Esophagus squamous epithelium (tissue), 5 donors: ENCODE data around the gene BOLA1. TPM values are rescaled to one million over a fixed set of nuclear protein-coding genes. Genes with fewer than 3 reads are reported as not detected.

ENCODE experiments used
- DNase-seq: peaks from one replicate; lab custom pipeline; 2025; lab: John Stamatoyannopoulos, UW
- H3K27ac ChIP-seq, 4 donors: fragments of 200-600 bp; sonication (generic); one replicate each; pipeline ENCODE4 v1.5.1; 2016 to 2019; ENCODE audit warnings: mild to moderate bottlenecking in 1 of 4
- H3K27me3 ChIP-seq, 4 donors: fragments of 200-600 bp; sonication (generic); 1 replicate in 3 of 4; 2 replicates in 1 of 4; pipeline versions ENCODE4 v1.5.1 to v1.6.0; 2017 to 2021; ENCODE audit warnings: antibody characterized with exemption in 1 of 4
- H3K36me3 ChIP-seq, 3 donors: fragments of 200-600 bp; sonication (generic); one replicate each; pipeline ENCODE4 v1.5.1; 2016 to 2019
- H3K4me1 ChIP-seq, 3 donors: fragments of 200-600 bp; sonication (generic); one replicate each; pipeline ENCODE4 v1.5.1; 2017 to 2019
- H3K4me3 ChIP-seq, 4 donors: fragments of 200-600 bp; sonication (generic); 1 replicate in 3 of 4; 2 replicates in 1 of 4; pipeline ENCODE4 v1.5.1; 2016 to 2019; ENCODE audit warnings: mild to moderate bottlenecking in 2 of 4, moderate library complexity in 1 of 4
- H3K9me3 ChIP-seq, 3 donors: fragments of 200-600 bp; sonication (generic); one replicate each; pipeline ENCODE4 v1.5.1; 2016 to 2019
- POLR2A ChIP-seq, 4 donors: fragments of 450-650 bp; IDR thresholded peaks; one replicate each; pipeline ENCODE4 v1.6.1; 2017; ENCODE audit warnings: antibody characterized with exemption in 4 of 4, mild to moderate bottlenecking in 4 of 4, moderate library complexity in 3 of 4
- WGBS, 2 donors: methylation state at CpG; one replicate each; pipeline ENCODE4 v1.1.5; 2018; 5-methylcytosine and 5-hydroxymethylcytosine counted together
- intact Hi-C: fragments of 100-400 bp; cut with DNase I; formaldehyde crosslinking; loops from one replicate; pipeline ENCODE4 v1.15.0; 2022
- total RNA-seq, 4 donors: library from RNA; depleted of rRNA; stranded (reverse); fragments of >200 nt; gene quantifications; one replicate each; pipeline ENCODE4 v1.1.0, GENCODE V29; 2016
- TF ChIP-seq, protein P1 (sequence below), 6 experiments: fragments of 450-650 bp in 4 of 6; fragments of 200-600 bp in 2 of 6; sonication (generic) in 2 of 6; IDR thresholded peaks; one replicate each; pipeline ENCODE4 v1.5.1; 2016 to 2019; ENCODE audit warnings: antibody characterized with exemption in 6 of 6, mild to moderate bottlenecking in 4 of 6, moderate library complexity in 4 of 6
- donor health status: DM: yes; HTN: yes; CAD: no.

Gene BOLA1
- total RNA-seq, 4 donors from 2014 or later = 11.0 to 31.7 (median 23.4) TPM

DNA sequence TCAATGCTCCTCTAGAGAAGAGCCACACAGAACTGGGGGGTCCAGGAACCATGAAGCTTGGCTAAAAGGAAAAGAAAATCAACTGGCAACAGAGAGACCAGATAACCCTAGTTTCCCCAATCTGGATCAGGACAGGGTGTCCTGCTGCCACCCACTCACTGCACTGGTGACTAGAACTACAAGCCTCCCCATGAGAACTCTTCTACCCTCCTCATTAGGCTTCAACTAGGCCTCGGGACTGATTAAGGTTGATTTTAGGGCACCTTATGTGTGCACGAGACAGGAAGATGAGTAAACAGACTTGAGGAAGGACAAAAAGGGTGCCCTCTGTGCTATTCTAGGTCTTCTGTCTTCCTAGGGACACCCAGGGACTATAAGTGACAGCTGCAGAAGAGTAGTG lies 30.5 kb downstream of the BOLA1 start:
- Histone ChIP-seq H3K9me3 (no peaks in the 10 kb centered on the region), H3K4me3 (no peak overlapping the region), H3K36me3 (peaks cover 7 to 71% (median 17%) of the 10 kb centered on the region in 3 donors), H3K27ac (no peak overlapping the region), H3K27me3 (no peaks in the 10 kb centered on the region), H3K4me1 (peaks cover 16 to 35% (median 22%) of the 10 kb centered on the region in 3 donors)
- intact Hi-C loops = no loop called here
- TF ChIP-seq, protein P1, sequence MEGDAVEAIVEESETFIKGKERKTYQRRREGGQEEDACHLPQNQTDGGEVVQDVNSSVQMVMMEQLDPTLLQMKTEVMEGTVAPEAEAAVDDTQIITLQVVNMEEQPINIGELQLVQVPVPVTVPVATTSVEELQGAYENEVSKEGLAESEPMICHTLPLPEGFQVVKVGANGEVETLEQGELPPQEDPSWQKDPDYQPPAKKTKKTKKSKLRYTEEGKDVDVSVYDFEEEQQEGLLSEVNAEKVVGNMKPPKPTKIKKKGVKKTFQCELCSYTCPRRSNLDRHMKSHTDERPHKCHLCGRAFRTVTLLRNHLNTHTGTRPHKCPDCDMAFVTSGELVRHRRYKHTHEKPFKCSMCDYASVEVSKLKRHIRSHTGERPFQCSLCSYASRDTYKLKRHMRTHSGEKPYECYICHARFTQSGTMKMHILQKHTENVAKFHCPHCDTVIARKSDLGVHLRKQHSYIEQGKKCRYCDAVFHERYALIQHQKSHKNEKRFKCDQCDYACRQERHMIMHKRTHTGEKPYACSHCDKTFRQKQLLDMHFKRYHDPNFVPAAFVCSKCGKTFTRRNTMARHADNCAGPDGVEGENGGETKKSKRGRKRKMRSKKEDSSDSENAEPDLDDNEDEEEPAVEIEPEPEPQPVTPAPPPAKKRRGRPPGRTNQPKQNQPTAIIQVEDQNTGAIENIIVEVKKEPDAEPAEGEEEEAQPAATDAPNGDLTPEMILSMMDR (IDR thresholded peaks at IDR 0.05) = no peak
- DNase-seq = no peak
- WGBS, 2 donors = 79 to 100% methylated on average over 1 to 2 of the region's 2 CpGs

DNA sequence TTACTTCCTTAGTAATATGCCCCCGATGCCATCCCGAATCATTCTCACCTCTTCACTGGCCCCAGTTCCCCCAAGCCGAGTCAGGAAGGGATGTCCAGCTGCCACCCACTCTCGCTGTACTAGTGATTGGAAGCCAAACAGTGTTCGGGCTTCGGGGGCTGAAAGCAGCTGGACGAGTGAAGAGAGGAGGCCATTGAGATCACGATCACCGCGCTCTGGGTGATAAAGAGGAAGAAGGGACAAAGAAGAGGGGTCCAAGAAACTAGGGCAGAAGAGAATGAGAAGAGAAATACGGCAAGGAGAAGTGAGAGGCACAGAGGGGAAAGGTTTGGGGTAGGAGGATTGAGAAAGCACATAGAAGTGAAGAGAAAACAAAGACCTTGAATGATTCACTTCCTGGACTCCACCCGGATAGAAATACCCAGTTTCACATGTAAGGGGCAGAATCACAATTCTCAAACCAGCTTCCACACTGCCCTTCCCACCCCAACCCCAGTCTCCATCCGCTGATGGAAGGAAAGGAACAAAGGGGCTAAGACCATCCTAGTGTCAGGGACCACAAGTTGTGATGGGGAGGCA lies 31.9 kb downstream of the BOLA1 start:
- H3K4me3 ChIP-seq = no peak overlapping the region
- no peak for DNase-seq
- H3K27me3 ChIP-seq = no peaks in the 10 kb centered on the region
- peaks cover 0 to 56% (median 2%) of the 10 kb centered on the region in 3 donors for H3K36me3 ChIP-seq
- no peak for TF ChIP-seq POLR2A (IDR thresholded peaks at IDR 0.05)
- H3K27ac ChIP-seq = no peak overlapping the region
- peaks cover 14 to 35% (median 26%) of the 10 kb centered on the region in 3 donors for H3K4me1 ChIP-seq
- WGBS, 2 donors = 60 to 81% methylated on average over 7 to 13 of the region's 13 CpGs
- intact Hi-C loops = no loop called here
- no peaks in the 10 kb centered on the region for H3K9me3 ChIP-seq

DNA sequence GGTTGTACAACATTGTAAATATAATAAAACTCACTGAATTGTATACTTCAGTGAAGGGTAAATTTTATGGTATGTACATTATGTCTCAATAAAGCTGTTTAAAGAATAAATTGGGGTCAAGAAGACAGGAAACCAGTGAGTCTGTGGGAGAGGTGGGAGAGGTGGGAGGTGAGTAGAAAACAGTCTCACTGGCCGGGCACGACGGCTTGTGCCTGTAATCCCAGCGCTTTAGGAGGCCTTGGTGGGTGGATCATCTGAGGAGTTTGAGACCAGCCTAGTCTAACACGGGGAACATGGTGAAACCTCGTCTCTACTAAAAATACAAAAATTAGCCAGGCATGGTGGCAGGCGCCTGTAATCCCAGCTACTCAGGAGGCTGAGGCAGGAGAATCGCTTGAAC lies 33.1 kb downstream of the BOLA1 start:
- no peak overlapping the region for H3K4me3 ChIP-seq
- no peak overlapping the region for H3K27ac ChIP-seq
- no peaks in the 10 kb centered on the region for H3K9me3 ChIP-seq
- no peak for DNase-seq
- TF ChIP-seq, protein P1 (IDR thresholded peaks at IDR 0.05) = no peak
- no peak for TF ChIP-seq POLR2A (IDR thresholded peaks at IDR 0.05)
- peaks cover 4 to 38% (median 21%) of the 10 kb centered on the region in 3 donors for H3K4me1 ChIP-seq
- H3K36me3 ChIP-seq = peaks cover 0 to 50% (median 0%) of the 10 kb centered on the region in 3 donors
- 85% methylated on average over 6 to 8 of the region's 8 CpGs for WGBS, 2 donors
- no peaks in the 10 kb centered on the region for H3K27me3 ChIP-seq
- intact Hi-C loops = no loop called here

DNA sequence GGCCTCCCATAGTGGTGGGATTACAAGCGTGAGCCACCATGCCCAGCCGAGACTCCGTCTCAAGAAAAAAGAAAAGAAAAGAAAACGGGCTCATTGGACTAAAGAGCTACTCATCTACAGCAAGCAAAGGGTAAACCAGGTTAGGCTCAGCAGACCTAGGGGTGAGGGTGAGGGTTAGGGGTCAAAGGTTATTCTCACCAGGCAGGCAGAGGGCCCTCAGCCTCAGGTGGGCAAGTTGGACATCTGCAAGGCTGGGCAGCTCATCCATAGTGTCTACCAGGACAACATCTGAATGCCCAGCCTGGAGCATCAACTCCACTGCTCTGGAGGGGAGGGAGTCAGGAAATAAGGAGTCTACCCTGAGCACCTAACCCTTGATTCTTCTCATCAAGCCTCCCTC lies 33.8 kb downstream of the BOLA1 start:
- TF ChIP-seq, protein P1 (IDR thresholded peaks at IDR 0.05) = no peak
- no peak for TF ChIP-seq POLR2A (IDR thresholded peaks at IDR 0.05)
- H3K9me3 ChIP-seq = no peaks in the 10 kb centered on the region
- no peak overlapping the region for H3K4me3 ChIP-seq
- 100% methylated on average over 4 of the region's 4 CpGs; no CpG with 5 or more reads in 1 of the 2 donors for WGBS, 2 donors
- H3K36me3 ChIP-seq = peaks cover 0 to 50% (median 0%) of the 10 kb centered on the region in 3 donors
- peaks cover 4 to 43% (median 29%) of the 10 kb centered on the region in 3 donors for H3K4me1 ChIP-seq
- no peak for DNase-seq
- intact Hi-C loops = no loop called here
- H3K27me3 ChIP-seq = no peaks in the 10 kb centered on the region
- no peak overlapping the region for H3K27ac ChIP-seq

DNA sequence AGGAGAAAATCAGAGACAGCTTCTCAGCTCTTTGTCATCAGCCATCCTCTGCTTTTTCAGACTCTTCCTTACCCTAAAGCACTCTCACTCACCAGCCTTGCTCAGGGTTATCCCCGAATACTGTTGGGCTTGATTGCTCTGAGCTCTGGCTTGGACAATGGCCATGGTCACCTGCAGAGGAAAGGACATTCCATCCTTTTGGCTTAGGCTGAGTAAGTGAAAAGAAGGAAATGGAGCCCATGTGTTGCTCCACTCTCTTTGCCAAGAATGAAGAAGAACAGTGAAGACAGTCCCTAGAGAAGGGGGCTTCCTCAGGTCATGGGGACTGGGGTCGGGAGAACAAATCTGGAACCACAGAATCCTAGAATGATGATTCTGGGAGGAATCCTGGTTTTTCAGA lies 35.0 kb downstream of the BOLA1 start:
- no peak overlapping the region for H3K4me3 ChIP-seq
- no peak overlapping the region for H3K27ac ChIP-seq
- intact Hi-C loops = no loop called here
- DNase-seq = no peak
- H3K27me3 ChIP-seq = no peaks in the 10 kb centered on the region
- peaks cover 0 to 50% (median 0%) of the 10 kb centered on the region in 3 donors for H3K36me3 ChIP-seq
- whole genome bisulfite sequencing, 2 donors = 71 to 78% methylated on average over 1 of the region's 2 CpGs
- H3K9me3 ChIP-seq = no peaks in the 10 kb centered on the region
- H3K4me1 ChIP-seq = peaks cover 4 to 46% (median 29%) of the 10 kb centered on the region in 3 donors
- no peak for TF ChIP-seq POLR2A (IDR thresholded peaks at IDR 0.05)
- TF ChIP-seq, protein P1 (IDR thresholded peaks at IDR 0.05) = no peak
